ENCODE data around the gene RIPOR3. TPM values are rescaled to one million over a fixed set of nuclear protein-coding genes. Genes with fewer than 3 reads are reported as not detected.

RIPOR3 gene
- total and polyA plus RNA-seq, 11 donors: 2.4 to 20.7 (median 4.9) TPM

DNA sequence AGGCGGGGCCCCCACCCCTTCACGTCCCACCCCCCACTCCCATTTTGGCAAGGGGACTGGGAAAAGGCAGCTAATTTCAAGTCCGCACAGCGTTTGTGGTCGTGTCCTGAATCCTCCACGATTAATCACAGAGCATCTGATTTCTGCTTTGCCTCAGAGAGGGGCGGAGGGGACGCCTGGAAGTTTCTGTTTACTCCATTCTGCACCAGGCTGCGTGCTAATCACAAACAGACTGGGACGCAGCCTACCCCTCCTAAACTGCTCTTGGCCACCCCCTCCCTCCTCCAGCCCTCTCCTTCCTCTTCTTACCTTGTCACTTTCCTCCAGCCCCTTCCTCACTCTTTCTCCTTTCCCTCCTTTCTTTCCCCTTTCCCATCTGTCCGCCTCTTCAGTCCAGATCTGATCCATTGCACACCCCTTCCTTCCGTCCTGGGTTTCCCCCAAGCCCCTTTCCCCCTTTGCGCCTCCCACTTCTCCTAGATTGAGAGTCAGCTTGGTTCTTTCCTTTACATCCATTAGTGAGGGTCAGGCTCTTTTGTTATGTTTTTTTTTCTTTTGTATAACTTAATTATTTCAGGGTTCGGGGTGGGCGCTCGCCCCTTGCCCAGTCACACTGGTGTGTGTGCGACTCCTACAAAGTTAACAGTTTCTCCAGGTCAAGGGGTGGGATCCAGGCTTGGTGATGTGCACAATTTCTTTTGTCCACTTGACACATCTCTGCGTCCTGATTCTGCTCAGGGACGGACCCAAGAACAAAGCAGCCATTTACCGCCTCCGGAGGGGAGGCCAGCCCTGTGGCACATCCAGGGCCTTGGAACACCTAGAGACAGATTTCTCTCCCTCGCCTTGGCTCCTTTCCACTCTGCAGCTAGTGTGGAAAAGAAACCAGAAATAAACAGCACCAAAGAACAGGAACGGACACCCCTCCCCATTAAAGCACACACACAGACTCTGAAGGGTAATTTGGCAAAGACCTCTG is 520 bp upstream of the RIPOR3 start:
- Histone ChIP-seq H3K27me3 (peaks cover 0 to 41% (median 6%) of the 10 kb centered on the region in 9 donors), H3K9me3 (no peaks in the 10 kb centered on the region), H3K36me3 (no peaks in the 10 kb centered on the region), H3K4me1 (peaks cover 0 to 29% (median 12%) of the 10 kb centered on the region in 12 donors), H3K27ac (peak overlapping the region in 11 of 12 donors; percentile 24 to 76 (median 69)), H3K4me3 (peak overlapping the region; percentile 29 to 63 (median 52))
- DNase-seq: peak in 1 of 5 donors; percentile 48
- TF ChIP-seq CTCF (IDR thresholded peaks at IDR 0.05) (no peak), POLR2A (IDR thresholded peaks at IDR 0.05) (no peak)
- peak in 3 of 4 donors; percentile 10 to 36 (median 27) for ATAC-seq
- WGBS, 4 donors: 39 to 48% (median 44%) methylated on average over 21 to 23 of the region's 23 CpGs
- intact Hi-C loops (cut with DNase I): no loop called here

- Histone ChIP-seq H3K4me3 (peak overlapping the region in 11 of 12 donors; percentile 10 to 63 (median 52)), H3K27ac (peak overlapping the region in 8 of 12 donors; percentile 54 to 76 (median 72)), H3K27me3 (peaks cover 0 to 41% (median 6%) of the 10 kb centered on the region in 9 donors), H3K36me3 (no peaks in the 10 kb centered on the region), H3K9me3 (no peaks in the 10 kb centered on the region), H3K4me1 (peaks cover 0 to 27% (median 10%) of the 10 kb centered on the region in 12 donors)
- 31 to 38% (median 35%) methylated on average over 10 of the region's 10 CpGs for WGBS, 4 donors
- ATAC-seq: peak in 2 of 4 donors; percentile 26 to 37
- peak in 1 of 5 donors; percentile 49 for DNase-seq
- TF ChIP-seq POLR2A (IDR thresholded peaks at IDR 0.05) (no peak), CTCF (IDR thresholded peaks at IDR 0.05) (no peak)
- intact Hi-C loops (cut with DNase I): no loop called here
Observed at GRCh38 chr20:50689864-50690649, 1.3 kb downstream of the RIPOR3 start.

DNA sequence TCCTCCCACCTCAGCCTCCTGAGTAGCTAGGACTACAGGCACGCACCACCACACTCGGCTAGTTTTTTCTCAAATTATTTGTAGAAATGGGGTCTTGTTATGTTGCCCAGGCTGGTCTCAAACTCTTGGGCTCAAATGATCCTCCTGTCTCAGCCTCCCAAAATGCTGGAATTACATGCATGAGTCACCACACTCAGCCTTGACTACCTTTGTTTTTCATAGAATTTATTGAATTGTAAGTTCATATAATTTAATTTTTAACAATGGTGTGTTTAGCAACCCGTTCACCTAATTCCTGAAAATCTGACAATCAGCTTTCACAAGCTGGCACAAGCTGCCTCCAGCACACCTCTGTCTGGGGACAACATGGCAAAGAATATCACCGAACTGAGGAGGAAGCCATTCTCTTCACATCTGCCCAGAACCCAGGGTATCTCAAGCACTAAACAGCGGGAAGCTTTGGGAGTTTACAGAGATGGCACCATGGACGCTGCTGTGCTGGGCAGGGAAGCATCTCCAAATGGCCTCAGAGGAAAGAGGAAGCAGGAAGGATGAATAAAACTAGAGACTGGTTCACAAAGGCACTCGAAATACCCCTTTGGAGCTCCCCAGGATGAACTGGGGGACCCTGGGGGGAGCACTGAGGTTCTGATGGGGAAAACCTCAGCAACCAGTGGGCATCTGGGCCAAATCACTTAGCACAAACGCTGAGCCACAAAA is 2.9 kb downstream of the RIPOR3 start:
- H3K9me3 ChIP-seq: no peaks in the 10 kb centered on the region
- H3K4me3 ChIP-seq: peak overlapping the region in 4 of 12 donors; percentile 10 to 63 (median 58)
- no peaks in the 10 kb centered on the region for H3K36me3 ChIP-seq
- DNase-seq (no peak), ATAC-seq (no peak)
- H3K4me1 ChIP-seq: peaks cover 0 to 27% (median 10%) of the 10 kb centered on the region in 12 donors
- H3K27me3 ChIP-seq: peaks cover 0 to 37% (median 6%) of the 10 kb centered on the region in 9 donors
- 90 to 92% (median 91%) methylated on average over 8 of the region's 8 CpGs for WGBS, 4 donors
- TF ChIP-seq CTCF (IDR thresholded peaks at IDR 0.05): no peak
- no peak for TF ChIP-seq POLR2A (IDR thresholded peaks at IDR 0.05)
- H3K27ac ChIP-seq: no peak overlapping the region
- intact Hi-C loops (cut with DNase I): no loop called here
